ENCODE results near the gene WIPF3. TPM values are rescaled to one million over a fixed set of nuclear protein-coding genes. Genes with fewer than 3 reads are reported as not detected.

Gene WIPF3
- total RNA-seq, 1 experiment from 2014 or later: 2.0 TPM

DNA sequence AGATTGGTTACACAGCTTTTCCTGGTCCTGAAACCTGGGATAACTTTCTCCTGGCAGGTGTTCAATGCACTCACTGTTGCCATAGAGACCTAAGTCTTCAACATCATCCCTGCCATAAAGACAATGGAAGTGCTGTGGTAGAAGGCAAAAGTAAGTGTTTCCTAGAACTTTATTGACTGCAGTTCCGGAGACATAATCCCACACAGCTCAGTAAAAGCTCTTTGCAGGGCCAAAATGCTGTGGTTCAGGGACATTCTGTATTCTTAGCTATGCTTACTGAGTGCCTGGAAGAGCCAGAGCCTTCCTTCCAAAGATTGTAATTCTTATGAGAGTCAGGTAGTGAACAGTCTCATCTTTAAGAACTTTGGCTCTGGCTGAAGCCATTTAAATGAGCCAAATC is 5.3 kb downstream of the WIPF3 start:
- H3K27me3 ChIP-seq (ENCODE audit: control insufficient read depth, insufficient read depth, low read length): peaks cover 25% of the 10 kb centered on the region
- no peak overlapping the region for H3K27ac ChIP-seq (ENCODE audit: low read length)
- H3K9me3 ChIP-seq (ENCODE audit: control insufficient read depth, insufficient read depth, low read depth, low read length): no peaks in the 10 kb centered on the region
- BruUV-seq (replicated peaks): no TSS peak
- H3K36me3 ChIP-seq (ENCODE audit: control insufficient read depth, insufficient read depth, low read length): no peaks in the 10 kb centered on the region
- no peak for TF ChIP-seq TCF7L2 (IDR thresholded peaks at IDR 0.05; ENCODE audit: low read depth, low read length)
- no peak for DNase-seq (ENCODE audit: low read depth, low spot score)
- H3K4me3 ChIP-seq (ENCODE audit: low read depth in 2 of 2, low read length in 2 of 2): no peak overlapping the region
- no peaks in the 10 kb centered on the region for H3K4me1 ChIP-seq (ENCODE audit: control insufficient read depth, insufficient read depth, low read length)
- no peak for ATAC-seq
- intact Hi-C loops (cut with micrococcal nuclease; ENCODE audit: unreplicated experiment) (no loop called here), in situ Hi-C loops (cut with HindIII; ENCODE audit: low pct_unique_long_range_greater_than_20kb, low sequenced_read_pairs) (no loop called here)
- ChIA-PET POLR2A (no interaction called here), CTCF (no interaction called here)

GRCh38 chr7:29812185-29812876 is 6.0 kb downstream of the WIPF3 start:
- ChIA-PET CTCF (no interaction called here), POLR2A (no interaction called here)
- Histone ChIP-seq H3K27ac (ENCODE audit: low read length) (no peak overlapping the region), H3K9me3 (ENCODE audit: control insufficient read depth, insufficient read depth, low read depth, low read length) (no peaks in the 10 kb centered on the region), H3K27me3 (ENCODE audit: control insufficient read depth, insufficient read depth, low read length) (peaks cover 27% of the 10 kb centered on the region), H3K4me1 (ENCODE audit: control insufficient read depth, insufficient read depth, low read length) (no peaks in the 10 kb centered on the region), H3K36me3 (ENCODE audit: control insufficient read depth, insufficient read depth, low read length) (no peaks in the 10 kb centered on the region), H3K4me3 (ENCODE audit: low read depth in 2 of 2, low read length in 2 of 2) (no peak overlapping the region)
- TF ChIP-seq POLR2AphosphoS5 (IDR thresholded peaks at IDR 0.05; ENCODE audit: low read depth, low read length) (no peak), TCF7L2 (IDR thresholded peaks at IDR 0.05; ENCODE audit: low read depth, low read length) (no peak), SIN3A (IDR thresholded peaks at IDR 0.05; ENCODE audit: borderline replicate concordance, insufficient read depth, low read depth, low read length) (no peak), REST (IDR thresholded peaks at IDR 0.05; ENCODE audit: insufficient read depth in 1 of 2, low read depth in 2 of 2, low read length in 1 of 2) (no peak)
- TF ChIP-seq, protein P1, sequence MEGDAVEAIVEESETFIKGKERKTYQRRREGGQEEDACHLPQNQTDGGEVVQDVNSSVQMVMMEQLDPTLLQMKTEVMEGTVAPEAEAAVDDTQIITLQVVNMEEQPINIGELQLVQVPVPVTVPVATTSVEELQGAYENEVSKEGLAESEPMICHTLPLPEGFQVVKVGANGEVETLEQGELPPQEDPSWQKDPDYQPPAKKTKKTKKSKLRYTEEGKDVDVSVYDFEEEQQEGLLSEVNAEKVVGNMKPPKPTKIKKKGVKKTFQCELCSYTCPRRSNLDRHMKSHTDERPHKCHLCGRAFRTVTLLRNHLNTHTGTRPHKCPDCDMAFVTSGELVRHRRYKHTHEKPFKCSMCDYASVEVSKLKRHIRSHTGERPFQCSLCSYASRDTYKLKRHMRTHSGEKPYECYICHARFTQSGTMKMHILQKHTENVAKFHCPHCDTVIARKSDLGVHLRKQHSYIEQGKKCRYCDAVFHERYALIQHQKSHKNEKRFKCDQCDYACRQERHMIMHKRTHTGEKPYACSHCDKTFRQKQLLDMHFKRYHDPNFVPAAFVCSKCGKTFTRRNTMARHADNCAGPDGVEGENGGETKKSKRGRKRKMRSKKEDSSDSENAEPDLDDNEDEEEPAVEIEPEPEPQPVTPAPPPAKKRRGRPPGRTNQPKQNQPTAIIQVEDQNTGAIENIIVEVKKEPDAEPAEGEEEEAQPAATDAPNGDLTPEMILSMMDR (IDR thresholded peaks at IDR 0.05): no peak
- DNase-seq (ENCODE audit: low read depth, low spot score) (no peak), ATAC-seq (no peak)
- intact Hi-C loops (cut with micrococcal nuclease; ENCODE audit: unreplicated experiment) (no loop called here), in situ Hi-C loops (cut with HindIII; ENCODE audit: low pct_unique_long_range_greater_than_20kb, low sequenced_read_pairs) (no loop called here)
- BruUV-seq (replicated peaks): no TSS peak
